Ishikawa (cell line): ENCODE data around the gene THSD4.

Source experiments
- CEBPB ChIP-seq: IDR thresholded peaks from 2 replicates; pipeline ENCODE4 v1.6.1; 2012
- CREB1 ChIP-seq: IDR thresholded peaks from 2 replicates; pipeline ENCODE4 v1.6.1; 2012; ENCODE audit warnings: low read depth
- EGR1 ChIP-seq: IDR thresholded peaks from 2 replicates; pipeline ENCODE4 v1.6.1; 2012
- EP300 ChIP-seq: IDR thresholded peaks from 2 replicates; pipeline ENCODE4 v1.6.1; 2012; ENCODE audit warnings: borderline replicate concordance
- FOXM1 ChIP-seq: IDR thresholded peaks from 2 replicates; pipeline ENCODE4 v1.6.1; 2012; ENCODE audit warnings: low read depth, borderline replicate concordance
- MAX ChIP-seq: IDR thresholded peaks from 2 replicates; pipeline ENCODE4 v1.6.1; 2012
- NFIC ChIP-seq: IDR thresholded peaks from 2 replicates; pipeline ENCODE4 v1.6.1; 2012
- RAD21 ChIP-seq: IDR thresholded peaks from 2 replicates; pipeline ENCODE4 v1.6.1; 2012; ENCODE audit warnings: low read depth
- REST ChIP-seq: IDR thresholded peaks from 2 replicates; pipeline ENCODE4 v1.6.1; 2012; ENCODE audit warnings: low read depth, mild to moderate bottlenecking
- TAF1 ChIP-seq: IDR thresholded peaks from 2 replicates; pipeline ENCODE4 v1.6.1; 2012; ENCODE audit warnings: low read depth, mild to moderate bottlenecking
- TCF12 ChIP-seq: IDR thresholded peaks from 2 replicates; pipeline ENCODE4 v1.6.1; 2012; ENCODE audit warnings: low read depth
- TEAD4 ChIP-seq: IDR thresholded peaks from 2 replicates; pipeline ENCODE4 v1.6.1; 2012
- YY1 ChIP-seq: IDR thresholded peaks from 2 replicates; pipeline ENCODE4 v1.6.1; 2012; ENCODE audit warnings: low read depth
- ZBTB7A ChIP-seq: IDR thresholded peaks from 2 replicates; pipeline ENCODE4 v1.6.1; 2012; ENCODE audit warnings: low read depth

DNA sequence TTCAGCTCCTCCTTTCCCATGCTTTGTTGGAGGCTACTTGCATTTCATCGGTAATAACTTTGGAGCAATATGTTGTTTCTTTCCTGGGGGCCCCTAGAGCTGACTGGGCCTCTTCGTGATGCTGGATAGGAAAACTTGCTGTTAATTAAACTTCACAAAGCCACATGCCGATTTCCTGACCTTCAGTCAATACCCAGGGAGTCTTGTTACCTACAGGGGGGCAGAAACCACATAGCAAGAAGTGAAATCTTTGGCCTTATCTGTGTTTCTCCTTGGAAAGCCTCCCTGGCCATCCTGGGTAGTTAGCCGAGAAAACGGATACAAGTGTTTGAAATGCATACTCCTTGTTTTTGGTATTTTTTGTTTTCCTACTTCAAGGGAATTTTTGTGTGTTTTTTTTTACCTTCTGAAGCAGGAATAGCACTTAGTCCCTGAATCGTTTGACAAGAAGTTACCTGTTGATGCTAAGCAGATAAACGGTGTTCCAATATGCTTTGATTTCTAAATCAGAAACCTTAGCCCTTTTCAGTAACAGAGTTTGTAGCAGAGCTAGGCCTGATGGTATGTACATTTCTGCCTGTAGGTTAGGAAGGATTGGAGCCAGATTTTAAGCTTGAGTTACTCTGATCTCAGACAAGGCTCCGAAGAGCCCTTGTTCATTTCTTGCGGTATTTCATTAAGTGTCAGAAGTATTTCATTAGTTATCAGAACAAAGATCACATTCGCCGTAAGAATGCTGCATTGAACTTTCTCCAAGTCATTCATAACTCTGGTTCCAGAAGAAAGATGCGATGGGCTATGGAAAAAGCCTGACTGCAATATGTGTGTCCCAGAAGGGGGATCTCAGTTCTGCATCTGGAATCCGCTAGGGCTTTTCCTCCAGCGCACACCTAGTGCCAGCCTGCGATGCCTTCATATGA, 111.5 kb downstream of the THSD4 start:
- no peak for TF ChIP-seq CREB1
- no peak for TF ChIP-seq TAF1
- no peak for TF ChIP-seq EP300
- no peak for TF ChIP-seq REST
- no peak for TF ChIP-seq EGR1
- TF ChIP-seq YY1 = no peak
- TF ChIP-seq TCF12 = no peak
- no peak for TF ChIP-seq RAD21
- no peak for TF ChIP-seq NFIC
- no peak for TF ChIP-seq CEBPB
- TF ChIP-seq FOXM1 = no peak
- TF ChIP-seq TEAD4 = no peak
- no peak for TF ChIP-seq MAX
- no peak for TF ChIP-seq ZBTB7A
